A549 (cell line): ENCODE results near the gene GGPS1. TPM values are rescaled to one million over a fixed set of nuclear protein-coding genes. Genes with fewer than 3 reads are reported as not detected.
A peak's percentile ranks its signal among the peaks of the same experiment; 100 is the strongest.

ENCODE experiments used
- ATAC-seq, 2 experiments: fragments of 200-7000 bp in 1 of 2; fragments of >200 bp in 1 of 2; cut with Nextera tagmentation in 1 of 2; cut with Tn5 transposase in 1 of 2; 3 replicates each; pipeline versions ENCODE4 v1.8.0 to v1.9.1; 2018 to 2020; ENCODE audit warnings: mild to moderate bottlenecking in 1 of 2, moderate library complexity in 1 of 2
- CTCF ChIA-PET: fragments of 300-600 bp; sonication (Branson Sonifier 250); formaldehyde crosslinking; extraction: SDS; loops from one replicate; lab custom pipeline; 2021; ENCODE audit warnings: antibody characterized with exemption, inconsistent platforms; lab: Yijun Ruan, JAX
- POLR2A ChIA-PET: fragments of 350-600 bp; formaldehyde crosslinking; extraction: SDS; loops from one replicate; lab custom pipeline; 2021; ENCODE audit warnings: antibody characterized with exemption, inconsistent platforms; lab: Yijun Ruan, JAX
- DNase-seq, 2 experiments: peaks; one replicate each; pipeline versions ENCODE4 v3.0.0 to v3.0.0-alpha.2; 2011 to 2016; ENCODE audit warnings: low read depth in 1 of 2, low spot score in 1 of 2
- FAIRE-seq: peaks from 2 replicates; lab custom pipeline; 2011; peaks lifted over from hg19 to GRCh38; lab: Jason Lieb, UNC
- H3K27ac ChIP-seq, 2 experiments: fragments of >200 bp; sonication (Bioruptor Twin); formaldehyde crosslinking; 3 replicates each; pipeline ENCODE4 v1.5.1; 2016 to 2017
- H3K4me1 ChIP-seq: fragments of >200 bp; sonication (Bioruptor Twin); formaldehyde crosslinking; 3 replicates; pipeline ENCODE4 v1.6.1; 2016
- H3K4me2 ChIP-seq: fragments of >200 bp; sonication (Bioruptor Twin); formaldehyde crosslinking; 3 replicates; pipeline ENCODE4 v1.6.1; 2016
- H3K4me3 ChIP-seq: fragments of >200 bp; sonication (Bioruptor Twin); formaldehyde crosslinking; 3 replicates; pipeline ENCODE4 v1.5.1; 2016
- H3K9me3 ChIP-seq: fragments of >200 bp; sonication (Bioruptor Twin); formaldehyde crosslinking; 3 replicates; pipeline ENCODE4 v1.6.1; 2016
- ATOH8 ChIP-seq: fragments of 250-450 bp; sonication (Bioruptor Pico); IDR thresholded peaks from 2 replicates; pipeline ENCODE4 v1.5.0; 2020; ENCODE audit warnings: low read depth, mild to moderate bottlenecking, moderate library complexity
- BCL3 ChIP-seq: fragments of >200 bp; sonication (Bioruptor Twin); formaldehyde crosslinking; IDR thresholded peaks from 3 replicates; pipeline ENCODE4 v1.6.1; 2016
- CBX2 ChIP-seq: fragments of 200-600 bp; sonication (generic); IDR thresholded peaks from 2 replicates; pipeline ENCODE4 v1.6.1; 2016; ENCODE audit warnings: low read depth, mild to moderate bottlenecking, borderline replicate concordance
- CEBPB ChIP-seq, 2 experiments: fragments of >200 bp in 1 of 2; sonication (Bioruptor Twin) in 1 of 2; formaldehyde crosslinking in 1 of 2; IDR thresholded peaks; 2 replicates each; pipeline ENCODE4 v1.6.1; 2012 to 2016
- CHD2 ChIP-seq: fragments of 150-350 bp; IDR thresholded peaks from 2 replicates; pipeline ENCODE4 v1.6.1; 2014; ENCODE audit warnings: low read length; ENCODE audit not compliant: partially characterized antibody
- EHMT2 ChIP-seq: fragments of 200-600 bp; sonication (generic); IDR thresholded peaks from 2 replicates; pipeline ENCODE4 v1.6.1; 2016; ENCODE audit warnings: antibody characterized with exemption, low read depth, mild to moderate bottlenecking, moderate library complexity
- FOSB ChIP-seq: fragments of 250-450 bp; sonication (Bioruptor Pico); IDR thresholded peaks from 2 replicates; pipeline ENCODE4 v1.5.0; 2020; ENCODE audit warnings: mild to moderate bottlenecking, moderate library complexity
- HDAC2 ChIP-seq: fragments of 200-600 bp; sonication (generic); IDR thresholded peaks from 2 replicates; pipeline ENCODE4 v1.6.1; 2016
- HOXB13 ChIP-seq: fragments of 250-450 bp; sonication (Bioruptor Pico); IDR thresholded peaks from 2 replicates; pipeline ENCODE4 v1.5.0; 2020; ENCODE audit warnings: low read depth, mild to moderate bottlenecking, moderate library complexity
- JUNB ChIP-seq: fragments of >200 bp; sonication (Bioruptor Twin); formaldehyde crosslinking; IDR thresholded peaks from 2 replicates; pipeline ENCODE4 v1.6.1; 2016
- KDM1A ChIP-seq: fragments of 200-600 bp; sonication (generic); IDR thresholded peaks from 2 replicates; pipeline ENCODE4 v1.6.1; 2016; ENCODE audit warnings: low read depth, mild to moderate bottlenecking
- NFE2L2 ChIP-seq: fragments of 150-350 bp; conservative IDR thresholded peaks from 2 replicates; pipeline ENCODE4 v1.6.1; 2014; ENCODE audit warnings: low read length
- RAD21 ChIP-seq, 2 experiments: fragments of >200 bp in 1 of 2; sonication (Bioruptor Twin) in 1 of 2; formaldehyde crosslinking in 1 of 2; IDR thresholded peaks in 1 of 2; conservative IDR thresholded peaks in 1 of 2; 2 replicates in 1 of 2; 3 replicates in 1 of 2; pipeline ENCODE4 v1.6.1; 2012 to 2018; ENCODE audit warnings: inconsistent platforms in 1 of 2
- RCOR1 ChIP-seq: fragments of 150-350 bp; IDR thresholded peaks from 2 replicates; pipeline ENCODE4 v1.6.1; 2014; ENCODE audit warnings: antibody characterized with exemption, low read length, low read depth
- SMC3 ChIP-seq: fragments of >200 bp; sonication (Bioruptor Twin); formaldehyde crosslinking; IDR thresholded peaks from 3 replicates; pipeline ENCODE4 v1.6.1; 2018; ENCODE audit warnings: inconsistent platforms
- TFCP2L1 ChIP-seq: fragments of 250-450 bp; sonication (Bioruptor Pico); IDR thresholded peaks from 2 replicates; pipeline ENCODE4 v1.5.0; 2021; ENCODE audit warnings: mild to moderate bottlenecking
- TP53 ChIP-seq: fragments of 250-450 bp; sonication (Bioruptor Pico); IDR thresholded peaks from 2 replicates; pipeline ENCODE4 v1.5.0; 2021; ENCODE audit warnings: mild to moderate bottlenecking, moderate library complexity
- ZC3H11A ChIP-seq: fragments of 450-650 bp; IDR thresholded peaks from 2 replicates; pipeline ENCODE4 v1.6.1; 2014; ENCODE audit warnings: antibody characterized with exemption, mild to moderate bottlenecking
- ZSCAN20 ChIP-seq: fragments of 250-450 bp; sonication (Bioruptor Pico); IDR thresholded peaks from 2 replicates; pipeline ENCODE4 v1.8.0; 2022; ENCODE audit warnings: mild to moderate bottlenecking, moderate library complexity
- WGBS: methylation state at CpG from one replicate; pipeline ENCODE4 v1.1.6; 2017; ENCODE audit errors: missing lambda C conversion rate; 5-methylcytosine and 5-hydroxymethylcytosine counted together
- polyA plus RNA-seq, 4 experiments: library from polyadenylated mRNA; depleted of rRNA in 3 of 4; stranded (reverse); fragments of >200 nt; fragmentation: RNase III in 1 of 4; extraction: RNeasy Plus Mini Kit Qiagen cat#74134 plus additional on column Dnase treatment in 1 of 4; gene quantifications; 2 replicates in 3 of 4; 3 replicates in 1 of 4; pipeline ENCODE4 v1.2.3, GENCODE V29; 2011 to 2017
- TF ChIP-seq, protein P1 (sequence below): fragments of 250-450 bp; sonication (Bioruptor Pico); IDR thresholded peaks from 2 replicates; pipeline ENCODE4 v1.5.0; 2021; ENCODE audit warnings: mild to moderate bottlenecking, moderate library complexity, borderline replicate concordance
- TF ChIP-seq, protein P2 (sequence below): fragments of 450-650 bp; IDR thresholded peaks from 2 replicates; pipeline ENCODE4 v1.6.1; 2014; ENCODE audit warnings: antibody characterized with exemption
- TF ChIP-seq, protein P3 (sequence below): IDR thresholded peaks from 2 replicates; pipeline ENCODE4 v1.6.1; 2012; ENCODE audit warnings: low read depth, borderline replicate concordance
- TF ChIP-seq, protein P4 (sequence below): fragments of 150-350 bp; IDR thresholded peaks from 2 replicates; pipeline ENCODE4 v1.6.1; 2014; ENCODE audit warnings: low read depth, mild to moderate bottlenecking, low read length
- TF ChIP-seq, protein P5 (sequence below): fragments of 200-600 bp; sonication (generic); IDR thresholded peaks from 2 replicates; pipeline ENCODE4 v1.6.1; 2016; ENCODE audit warnings: antibody characterized with exemption, mild to moderate bottlenecking, moderate library complexity

The GGPS1 gene
- polyA plus RNA-seq, 2 of the 4 experiments (the other 2 are of a cell fraction) = 27.5 to 58.5 TPM

- ATAC-seq (no peak), DNase-seq (no peak), FAIRE-seq (no peak)
- no peak overlapping the region for H3K4me2 ChIP-seq
- H3K4me3 ChIP-seq = no peak overlapping the region
- TF ChIP-seq KDM1A = no peak
- TF ChIP-seq BCL3 = no peak
- TF ChIP-seq, protein P1, sequence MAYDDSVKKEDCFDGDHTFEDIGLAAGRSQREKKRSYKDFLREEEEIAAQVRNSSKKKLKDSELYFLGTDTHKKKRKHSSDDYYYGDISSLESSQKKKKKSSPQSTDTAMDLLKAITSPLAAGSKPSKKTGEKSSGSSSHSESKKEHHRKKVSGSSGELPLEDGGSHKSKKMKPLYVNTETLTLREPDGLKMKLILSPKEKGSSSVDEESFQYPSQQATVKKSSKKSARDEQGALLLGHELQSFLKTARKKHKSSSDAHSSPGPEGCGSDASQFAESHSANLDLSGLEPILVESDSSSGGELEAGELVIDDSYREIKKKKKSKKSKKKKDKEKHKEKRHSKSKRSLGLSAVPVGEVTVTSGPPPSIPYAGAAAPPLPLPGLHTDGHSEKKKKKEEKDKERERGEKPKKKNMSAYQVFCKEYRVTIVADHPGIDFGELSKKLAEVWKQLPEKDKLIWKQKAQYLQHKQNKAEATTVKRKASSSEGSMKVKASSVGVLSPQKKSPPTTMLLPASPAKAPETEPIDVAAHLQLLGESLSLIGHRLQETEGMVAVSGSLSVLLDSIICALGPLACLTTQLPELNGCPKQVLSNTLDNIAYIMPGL (CRISPR knock-in tag) = no peak
- TF ChIP-seq RCOR1 = no peak
- TF ChIP-seq, protein P2, sequence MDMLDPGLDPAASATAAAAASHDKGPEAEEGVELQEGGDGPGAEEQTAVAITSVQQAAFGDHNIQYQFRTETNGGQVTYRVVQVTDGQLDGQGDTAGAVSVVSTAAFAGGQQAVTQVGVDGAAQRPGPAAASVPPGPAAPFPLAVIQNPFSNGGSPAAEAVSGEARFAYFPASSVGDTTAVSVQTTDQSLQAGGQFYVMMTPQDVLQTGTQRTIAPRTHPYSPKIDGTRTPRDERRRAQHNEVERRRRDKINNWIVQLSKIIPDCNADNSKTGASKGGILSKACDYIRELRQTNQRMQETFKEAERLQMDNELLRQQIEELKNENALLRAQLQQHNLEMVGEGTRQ = no peak
- TF ChIP-seq JUNB = no peak
- ChIA-PET POLR2A (no interaction called here), CTCF (no interaction called here)
- H3K27ac ChIP-seq = no peak overlapping the region
- 83% methylated on average over 3 of the region's 3 CpGs for WGBS
- H3K4me1 ChIP-seq = peaks cover 8% of the 10 kb centered on the region; the same call in 1 of the 3 replicates
- H3K9me3 ChIP-seq = 0 out of 3 replicates have a peak, but pooled peaks cover 4% of the 10 kb centered on the region
Measured at GRCh38 chr1:235297579-235297978, 30.8 kb upstream of the GGPS1 start.

GRCh38 chr1:235298758-235299157 is 29.6 kb upstream of the GGPS1 start:
- DNase-seq (no peak), ATAC-seq (no peak), FAIRE-seq (peak; percentile 49)
- WGBS = 83% methylated on average over 2 of the region's 2 CpGs
- POLR2A ChIA-PET = no interaction called here
- H3K4me2 ChIP-seq = no peak overlapping the region
- CTCF ChIA-PET = interaction anchor here (0.7 kb wide), 1 partner anchor 1173 kb away, joined by 5 read pairs; no protein-coding TSS in a partner anchor
- no peak for TF ChIP-seq HDAC2
- TF ChIP-seq NFE2L2 = no peak
- no peak for TF ChIP-seq EHMT2
- TF ChIP-seq, protein P3, sequence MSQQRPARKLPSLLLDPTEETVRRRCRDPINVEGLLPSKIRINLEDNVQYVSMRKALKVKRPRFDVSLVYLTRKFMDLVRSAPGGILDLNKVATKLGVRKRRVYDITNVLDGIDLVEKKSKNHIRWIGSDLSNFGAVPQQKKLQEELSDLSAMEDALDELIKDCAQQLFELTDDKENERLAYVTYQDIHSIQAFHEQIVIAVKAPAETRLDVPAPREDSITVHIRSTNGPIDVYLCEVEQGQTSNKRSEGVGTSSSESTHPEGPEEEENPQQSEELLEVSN = no peak
- TF ChIP-seq, protein P4, sequence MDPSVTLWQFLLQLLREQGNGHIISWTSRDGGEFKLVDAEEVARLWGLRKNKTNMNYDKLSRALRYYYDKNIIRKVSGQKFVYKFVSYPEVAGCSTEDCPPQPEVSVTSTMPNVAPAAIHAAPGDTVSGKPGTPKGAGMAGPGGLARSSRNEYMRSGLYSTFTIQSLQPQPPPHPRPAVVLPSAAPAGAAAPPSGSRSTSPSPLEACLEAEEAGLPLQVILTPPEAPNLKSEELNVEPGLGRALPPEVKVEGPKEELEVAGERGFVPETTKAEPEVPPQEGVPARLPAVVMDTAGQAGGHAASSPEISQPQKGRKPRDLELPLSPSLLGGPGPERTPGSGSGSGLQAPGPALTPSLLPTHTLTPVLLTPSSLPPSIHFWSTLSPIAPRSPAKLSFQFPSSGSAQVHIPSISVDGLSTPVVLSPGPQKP = no peak
- no peak for TF ChIP-seq ZC3H11A
- TF ChIP-seq CEBPB (IDR thresholded peaks at IDR 0.05) = no peak
- TF ChIP-seq SMC3 = no peak
- no peak for TF ChIP-seq RAD21 (conservative IDR thresholded peaks at IDR 0.05 in 1 of 2, IDR thresholded peaks at IDR 0.05 in 1 of 2)
- no peak for TF ChIP-seq ATOH8 (CRISPR knock-in tag)
- no peak for TF ChIP-seq ZSCAN20 (CRISPR knock-in tag)
- TF ChIP-seq CBX2 = no peak
- no peak for TF ChIP-seq TFCP2L1
- no peak for TF ChIP-seq HOXB13
- TF ChIP-seq FOSB = no peak
- TF ChIP-seq CHD2 = no peak
- no peak for TF ChIP-seq TP53
- TF ChIP-seq KDM1A = no peak
- TF ChIP-seq, protein P5, sequence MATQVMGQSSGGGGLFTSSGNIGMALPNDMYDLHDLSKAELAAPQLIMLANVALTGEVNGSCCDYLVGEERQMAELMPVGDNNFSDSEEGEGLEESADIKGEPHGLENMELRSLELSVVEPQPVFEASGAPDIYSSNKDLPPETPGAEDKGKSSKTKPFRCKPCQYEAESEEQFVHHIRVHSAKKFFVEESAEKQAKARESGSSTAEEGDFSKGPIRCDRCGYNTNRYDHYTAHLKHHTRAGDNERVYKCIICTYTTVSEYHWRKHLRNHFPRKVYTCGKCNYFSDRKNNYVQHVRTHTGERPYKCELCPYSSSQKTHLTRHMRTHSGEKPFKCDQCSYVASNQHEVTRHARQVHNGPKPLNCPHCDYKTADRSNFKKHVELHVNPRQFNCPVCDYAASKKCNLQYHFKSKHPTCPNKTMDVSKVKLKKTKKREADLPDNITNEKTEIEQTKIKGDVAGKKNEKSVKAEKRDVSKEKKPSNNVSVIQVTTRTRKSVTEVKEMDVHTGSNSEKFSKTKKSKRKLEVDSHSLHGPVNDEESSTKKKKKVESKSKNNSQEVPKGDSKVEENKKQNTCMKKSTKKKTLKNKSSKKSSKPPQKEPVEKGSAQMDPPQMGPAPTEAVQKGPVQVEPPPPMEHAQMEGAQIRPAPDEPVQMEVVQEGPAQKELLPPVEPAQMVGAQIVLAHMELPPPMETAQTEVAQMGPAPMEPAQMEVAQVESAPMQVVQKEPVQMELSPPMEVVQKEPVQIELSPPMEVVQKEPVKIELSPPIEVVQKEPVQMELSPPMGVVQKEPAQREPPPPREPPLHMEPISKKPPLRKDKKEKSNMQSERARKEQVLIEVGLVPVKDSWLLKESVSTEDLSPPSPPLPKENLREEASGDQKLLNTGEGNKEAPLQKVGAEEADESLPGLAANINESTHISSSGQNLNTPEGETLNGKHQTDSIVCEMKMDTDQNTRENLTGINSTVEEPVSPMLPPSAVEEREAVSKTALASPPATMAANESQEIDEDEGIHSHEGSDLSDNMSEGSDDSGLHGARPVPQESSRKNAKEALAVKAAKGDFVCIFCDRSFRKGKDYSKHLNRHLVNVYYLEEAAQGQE = no peak
- H3K9me3 ChIP-seq = 0 out of 3 replicates have a peak, but pooled peaks cover 4% of the 10 kb centered on the region
- no peak overlapping the region for H3K4me3 ChIP-seq
- H3K4me1 ChIP-seq = peaks cover 8% of the 10 kb centered on the region; the same call in 1 of the 3 replicates
- no peak overlapping the region for H3K27ac ChIP-seq
